Prostate gland (tissue), 2 donors: ENCODE measurements around the gene RNF121.

Source experiments
- POLR2AphosphoS5 ChIP-seq: sonication (generic); formaldehyde crosslinking; IDR thresholded peaks from one replicate; pipeline ENCODE4 v1.6.1; 2017; ENCODE audit warnings: antibody characterized with exemption
- TF ChIP-seq, protein P1 (sequence below), 4 experiments: fragments of 200-600 bp in 2 of 4; fragments of 450-650 bp in 2 of 4; sonication (generic) in 2 of 4; IDR thresholded peaks; 1 replicate in 3 of 4; 2 replicates in 1 of 4; pipeline ENCODE4 v1.5.1; 2016 to 2019; ENCODE audit warnings: antibody characterized with exemption in 4 of 4, mild to moderate bottlenecking in 2 of 4, moderate library complexity in 2 of 4

DNA sequence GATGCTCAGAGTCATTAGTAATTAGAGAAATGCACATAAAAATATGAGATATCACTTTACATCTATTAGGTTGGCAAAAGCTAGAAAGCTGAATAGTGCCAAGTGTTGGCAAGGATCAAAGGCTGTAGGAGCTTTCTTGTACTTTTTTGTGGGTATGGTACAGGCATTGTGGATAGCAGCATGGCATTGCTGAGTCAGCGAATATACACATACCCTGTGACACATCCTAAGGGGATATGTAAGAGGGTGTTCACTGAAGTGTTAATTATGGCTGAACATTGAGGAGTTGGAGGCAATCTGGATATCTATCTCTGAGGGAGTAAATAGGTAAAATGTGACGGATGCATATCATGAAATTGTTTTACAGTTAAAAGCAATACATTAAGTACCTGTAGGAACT, 42.8 kb downstream of the RNF121 start:
- TF ChIP-seq, protein P1, sequence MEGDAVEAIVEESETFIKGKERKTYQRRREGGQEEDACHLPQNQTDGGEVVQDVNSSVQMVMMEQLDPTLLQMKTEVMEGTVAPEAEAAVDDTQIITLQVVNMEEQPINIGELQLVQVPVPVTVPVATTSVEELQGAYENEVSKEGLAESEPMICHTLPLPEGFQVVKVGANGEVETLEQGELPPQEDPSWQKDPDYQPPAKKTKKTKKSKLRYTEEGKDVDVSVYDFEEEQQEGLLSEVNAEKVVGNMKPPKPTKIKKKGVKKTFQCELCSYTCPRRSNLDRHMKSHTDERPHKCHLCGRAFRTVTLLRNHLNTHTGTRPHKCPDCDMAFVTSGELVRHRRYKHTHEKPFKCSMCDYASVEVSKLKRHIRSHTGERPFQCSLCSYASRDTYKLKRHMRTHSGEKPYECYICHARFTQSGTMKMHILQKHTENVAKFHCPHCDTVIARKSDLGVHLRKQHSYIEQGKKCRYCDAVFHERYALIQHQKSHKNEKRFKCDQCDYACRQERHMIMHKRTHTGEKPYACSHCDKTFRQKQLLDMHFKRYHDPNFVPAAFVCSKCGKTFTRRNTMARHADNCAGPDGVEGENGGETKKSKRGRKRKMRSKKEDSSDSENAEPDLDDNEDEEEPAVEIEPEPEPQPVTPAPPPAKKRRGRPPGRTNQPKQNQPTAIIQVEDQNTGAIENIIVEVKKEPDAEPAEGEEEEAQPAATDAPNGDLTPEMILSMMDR (IDR thresholded peaks at IDR 0.05) = no peak
- no peak for TF ChIP-seq POLR2AphosphoS5
